ENCODE results near the gene ARHGEF1.

ARHGEF1 gene

GRCh38 chr19:41956621-41957020, 73.6 kb downstream of the ARHGEF1 start:
- DNase-seq (ENCODE audit: low read depth in 2 of 2) = no peak

Data from stimulated activated CD8-positive, alpha-beta memory T cell treated with anti-CD3 and anti-CD28 coated beads, Interleukin-15, amount 100 ng/mL, for 4 hours (primary cell).